HepG2 (cell line): ENCODE results near the gene RABL6. TPM values are rescaled to one million over a fixed set of nuclear protein-coding genes. Genes with fewer than 3 reads are reported as not detected.

Source experiments
- ATF3 ChIP-seq: sonication (generic); formaldehyde crosslinking; IDR thresholded peaks from 2 replicates; pipeline ENCODE4 v1.4.0; 2020; ENCODE audit warnings: missing genetic modification reagents
- CREM ChIP-seq, 2 experiments: sonication (generic) in 1 of 2; formaldehyde crosslinking in 1 of 2; IDR thresholded peaks; 2 replicates each; pipeline versions ENCODE4 v1.4.0 to v1.6.1; 2016 to 2020; ENCODE audit warnings: antibody characterized with exemption in 1 of 2, mild to moderate bottlenecking in 1 of 2, missing genetic modification reagents in 1 of 2
- DRAP1 ChIP-seq: IDR thresholded peaks from 2 replicates; pipeline ENCODE4 v1.6.1; 2016; ENCODE audit warnings: missing genetic modification reagents, missing compliant biosample characterization
- ELF3 ChIP-seq: IDR thresholded peaks from 2 replicates; pipeline ENCODE4 v1.6.1; 2016; ENCODE audit warnings: missing genetic modification reagents, missing compliant biosample characterization
- ELF4 ChIP-seq: sonication (generic); formaldehyde crosslinking; IDR thresholded peaks from 2 replicates; pipeline ENCODE4 v1.5.0; 2020; ENCODE audit warnings: missing genetic modification reagents, mild to moderate bottlenecking, moderate library complexity, borderline replicate concordance
- ESRRA ChIP-seq: sonication (generic); formaldehyde crosslinking; IDR thresholded peaks from 2 replicates; pipeline ENCODE4 v1.5.1; 2020; ENCODE audit warnings: mild to moderate bottlenecking, low read depth, missing genetic modification reagents
- GTF3A ChIP-seq: sonication (generic); formaldehyde crosslinking; conservative IDR thresholded peaks from 2 replicates; pipeline ENCODE4 v1.4.0; 2020; ENCODE audit warnings: mild to moderate bottlenecking, missing genetic modification reagents
- HNF1A ChIP-seq, 2 experiments: sonication (generic) in 1 of 2; formaldehyde crosslinking in 1 of 2; IDR thresholded peaks; 2 replicates each; pipeline versions ENCODE4 v1.4.0 to v1.6.1; 2016 to 2020; ENCODE audit warnings: borderline replicate concordance in 1 of 2, low read depth in 1 of 2, mild to moderate bottlenecking in 1 of 2, missing genetic modification reagents in 1 of 2
- HNRNPLL ChIP-seq: fragments of 200-400 bp; formaldehyde crosslinking; IDR thresholded peaks from 2 replicates; pipeline ENCODE4 v1.6.1; 2017; ENCODE audit warnings: mild to moderate bottlenecking, low read depth, low read length; ENCODE audit not compliant: poor library complexity, severe bottlenecking
- HOXD1 ChIP-seq: sonication (generic); formaldehyde crosslinking; IDR thresholded peaks from 2 replicates; pipeline ENCODE4 v1.5.0; 2020; ENCODE audit warnings: missing genetic modification reagents
- ISX ChIP-seq: sonication (generic); formaldehyde crosslinking; conservative IDR thresholded peaks from 2 replicates; pipeline ENCODE4 v1.5.0; 2020; ENCODE audit warnings: missing genetic modification reagents
- MEIS1 ChIP-seq: sonication (generic); formaldehyde crosslinking; IDR thresholded peaks from 2 replicates; pipeline ENCODE4 v1.9.0; 2021; ENCODE audit warnings: mild to moderate bottlenecking, missing genetic modification reagents, moderate library complexity, borderline replicate concordance
- MEIS2 ChIP-seq: sonication (generic); formaldehyde crosslinking; IDR thresholded peaks from 2 replicates; pipeline ENCODE4 v1.9.0; 2021; ENCODE audit warnings: mild to moderate bottlenecking, missing genetic modification reagents
- NBN ChIP-seq: fragments of 450-650 bp; conservative IDR thresholded peaks from 2 replicates; pipeline ENCODE4 v1.6.1; 2017
- NR2C2 ChIP-seq: sonication (generic); formaldehyde crosslinking; IDR thresholded peaks from 2 replicates; pipeline ENCODE4 v1.4.0; 2020; ENCODE audit warnings: missing genetic modification reagents, mild to moderate bottlenecking, moderate library complexity, borderline replicate concordance
- SP140L ChIP-seq: sonication (generic); formaldehyde crosslinking; IDR thresholded peaks from 2 replicates; pipeline ENCODE4 v1.4.0; 2020; ENCODE audit warnings: missing genetic modification reagents, borderline replicate concordance
- ZC3H13 ChIP-seq: sonication (generic); formaldehyde crosslinking; IDR thresholded peaks from 2 replicates; pipeline ENCODE4 v1.8.1; 2023; ENCODE audit warnings: mild to moderate bottlenecking, missing genetic modification reagents, moderate library complexity
- ZNF207 ChIP-seq: fragments of 450-650 bp; IDR thresholded peaks from 2 replicates; pipeline ENCODE4 v1.6.1; 2016; ENCODE audit warnings: antibody characterized with exemption, borderline replicate concordance
- ZNF501 ChIP-seq: sonication (generic); formaldehyde crosslinking; IDR thresholded peaks from 2 replicates; pipeline ENCODE4 v1.5.1; 2020; ENCODE audit warnings: mild to moderate bottlenecking, moderate library complexity, missing genetic modification reagents
- ZNF577 ChIP-seq: sonication (generic); formaldehyde crosslinking; IDR thresholded peaks from 2 replicates; pipeline ENCODE4 v1.4.0; 2020; ENCODE audit warnings: mild to moderate bottlenecking, low read depth, missing genetic modification reagents, borderline replicate concordance
- ZNF674 ChIP-seq: sonication (generic); formaldehyde crosslinking; IDR thresholded peaks from 2 replicates; pipeline ENCODE4 v1.5.0; 2020; ENCODE audit warnings: low read depth, mild to moderate bottlenecking, missing genetic modification reagents
- ZNF766 ChIP-seq: sonication (generic); formaldehyde crosslinking; IDR thresholded peaks from 2 replicates; pipeline ENCODE4 v1.5.0; 2020; ENCODE audit warnings: missing genetic modification reagents, borderline replicate concordance
- ZZZ3 ChIP-seq: sonication (generic); formaldehyde crosslinking; IDR thresholded peaks from 2 replicates; pipeline ENCODE4 v1.4.0; 2020; ENCODE audit warnings: missing genetic modification reagents, mild to moderate bottlenecking, borderline replicate concordance
- polyA plus RNA-seq, 8 experiments: library from polyadenylated mRNA; depleted of rRNA in 3 of 8; stranded (reverse) in 7 of 8; unstranded in 1 of 8; fragments of >200 nt; fragmentation: Illumina TruSeq in 4 of 8; extraction: Trizol in 4 of 8; gene quantifications; 2 replicates each; pipeline versions ENCODE4 v1.2.1 to v1.2.3, GENCODE V29; 2011 to 2016; ENCODE audit warnings: low read depth in 4 of 8, missing spikeins in 1 of 8, mixed read lengths in 1 of 8; ENCODE audit not compliant: insufficient read depth in 1 of 8
- total RNA-seq, 5 experiments: library from RNA; depleted of rRNA; stranded (reverse); fragments of >200 nt; fragmentation: Illumina TruSeq; extraction: Trizol; gene quantifications; 2 replicates each; pipeline ENCODE4 v1.2.3, GENCODE V29; 2016; ENCODE audit warnings: low read depth in 1 of 5

Gene RABL6
- total and polyA plus RNA-seq, 2 of the 13 experiments (the other 11 are each of a cell fraction or from before 2014, with no cell fraction given), result 81.5 to 125 TPM

GRCh38 chr9:136882109-136882946 is 74.6 kb downstream of the RABL6 start (continued):
- TF ChIP-seq ZZZ3 (CRISPR knock-in tag) (peak; percentile 64; the same call in 1 of the 2 replicates), ESRRA (CRISPR knock-in tag) (no peak), ELF4 (CRISPR knock-in tag) (no peak), ELF3 (CRISPR knock-in tag) (peak; percentile 76), HOXD1 (CRISPR knock-in tag) (no peak), NR2C2 (CRISPR knock-in tag) (peak; percentile 64; the same call in 1 of the 2 replicates), SP140L (CRISPR knock-in tag) (no peak), ZNF766 (CRISPR knock-in tag) (0 out of 2 replicates have a peak, but pooled peaks have one; percentile 46), ZNF207 (no peak), ZC3H13 (peak; percentile 37; the same call in 1 of the 2 replicates), ZNF577 (CRISPR knock-in tag) (no peak), CREM (IDR thresholded peaks at IDR 0.05) (peak; percentile 60; the same call in 1 of the 2 replicates), CREM (CRISPR knock-in tag; IDR thresholded peaks at IDR 0.05) (no peak), DRAP1 (CRISPR knock-in tag) (peak; percentile 74), HNF1A (IDR thresholded peaks at IDR 0.05; ENCODE audit: low read depth) (peak; percentile 42; the same call in 1 of the 2 replicates), HNF1A (CRISPR knock-in tag; IDR thresholded peaks at IDR 0.05; ENCODE audit: borderline replicate concordance) (peak; percentile 55; the same call in 1 of the 2 replicates), ATF3 (CRISPR knock-in tag) (peak; percentile 93), HNRNPLL (peak; percentile 51), NBN (no peak), ISX (no peak), ZNF501 (CRISPR knock-in tag) (peak; percentile 47; the same call in 1 of the 2 replicates), GTF3A (CRISPR knock-in tag) (peak; percentile 8; the same call in 1 of the 2 replicates), MEIS2 (CRISPR knock-in tag) (peak; percentile 81), MEIS1 (peak; percentile 94; the same call in 1 of the 2 replicates), ZNF674 (no peak)
